GM21515 (cell line): Measurements from ENCODE around the gene FBXO11.

Source experiments
- ATAC-seq: cut with Tn5 transposase; IDR thresholded peaks from one replicate; pipeline ENCODE4 v1.9.1; 2021; ENCODE audit not compliant: unreplicated experiment

FBXO11 gene

DNA sequence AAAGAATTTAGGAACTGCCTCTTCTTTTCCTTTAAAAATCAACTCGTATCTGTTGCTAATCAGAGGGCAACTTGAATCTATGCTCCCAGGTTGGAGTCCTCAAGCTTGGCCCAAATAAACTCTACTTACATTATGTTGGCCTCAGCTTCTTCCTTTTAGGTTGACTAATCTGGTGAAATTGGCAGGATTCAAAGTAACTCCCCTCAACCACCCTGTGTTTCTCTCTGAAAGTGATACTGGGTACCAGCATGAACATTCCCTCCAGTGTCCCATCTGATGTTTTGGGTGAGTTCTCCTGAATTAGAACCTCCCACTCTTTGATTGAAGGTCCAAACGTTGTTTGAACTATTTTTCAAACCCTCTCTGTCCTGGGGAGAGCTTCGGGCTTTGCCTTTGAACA, 164.7 kb downstream of the FBXO11 start:
- ATAC-seq: no peak

DNA sequence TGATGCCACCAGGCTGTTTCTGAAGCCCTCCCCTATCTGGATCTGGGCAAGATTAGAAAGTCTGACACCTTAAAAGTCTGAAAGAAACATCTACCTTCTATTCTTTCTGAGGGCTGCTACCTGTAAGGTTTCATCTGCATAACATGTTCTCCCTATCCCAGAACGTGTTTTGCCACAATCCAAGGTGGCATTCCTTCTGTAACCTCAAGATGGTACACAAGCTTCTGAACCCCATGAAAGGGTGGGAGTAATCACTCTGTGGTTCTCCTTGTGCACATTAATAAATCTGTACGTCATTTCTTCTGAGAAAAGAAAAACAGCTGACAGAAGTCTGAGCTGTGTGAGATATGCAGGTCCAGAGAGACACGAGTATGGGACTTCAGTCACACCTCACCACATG, 165.2 kb downstream of the FBXO11 start:
- no peak for ATAC-seq
